ENCODE measurements around the gene TP53RK.

GRCh38 chr20:46698788-46699187, 9.5 kb upstream of the TP53RK start:
- TF ChIP-seq CTCF (IDR thresholded peaks at IDR 0.05; ENCODE audit: low read depth, low read length) (no peak), POLR2A (IDR thresholded peaks at IDR 0.05; ENCODE audit: extremely low read depth, insufficient read length) (no peak)
